Muscle of back (tissue), 13 donors: ENCODE results near the gene ICAM5. TPM values are rescaled to one million over a fixed set of nuclear protein-coding genes. Genes with fewer than 3 reads are reported as not detected.
"Not testable (repeated sequence)": the region's sequence is repeated elsewhere in the genome, so short reads cannot be mapped to it uniquely, and the experiment has no call there.

Experiments
- DNase-seq, 3 donors: peaks; one replicate each; pipeline versions ENCODE4 v3.0.0 to v3.0.0-alpha.2; 2013
- long read RNA-seq, 9 donors: transcript quantifications; one replicate each; lab custom pipeline, GENCODE V29; 2026
- polyA plus RNA-seq, 10 donors: library from polyadenylated mRNA; unstranded; fragments of 120-200 nt; gene quantifications; one replicate each; pipeline ENCODE4 v1.2.1, GENCODE V29; 2013; ENCODE audit not compliant: insufficient read length in 10 of 10

The ICAM5 gene
- polyA plus RNA-seq, result under 1 TPM in 9 of 10 donors, not detected in 1; 0.07 to 0.28 (median 0.15) TPM
- long read RNA-seq, donor 1, result 0 reads
- long read RNA-seq, donor 2, result 0 reads
- long read RNA-seq, donor 3, result 0 reads
- long read RNA-seq, donor 4, result 0 reads
- long read RNA-seq, donor 5, result 0 reads
- long read RNA-seq, donor 6, result 0 reads
- long read RNA-seq, donor 7, result 0 reads
- long read RNA-seq, donor 8, result 0 reads
- long read RNA-seq, donor 9, result 0 reads

GRCh38 chr19:10289836-10290356, at the start of gene ICAM5:
TSS of gene ICAM5 (plus strand) at chr19:10289952. CDS start at chr19:10290044, 92 bp downstream.
- DNase-seq, result no peak

- not testable (repeated sequence) for DNase-seq
These were observed 47.8 kb upstream of the ICAM5 start for GRCh38 chr19:10241826-10242449.

- no peak for DNase-seq
These were observed 46.1 kb upstream of the ICAM5 start for GRCh38 chr19:10243606-10244005.

- no peak for DNase-seq
These were observed 44.4 kb upstream of the ICAM5 start for GRCh38 chr19:10245189-10245939.

- no peak for DNase-seq
These were observed 43.2 kb upstream of the ICAM5 start for GRCh38 chr19:10246511-10246910.

- DNase-seq, result peak; percentile 98 to 100 (median 99)
These were observed 37.7 kb upstream of the ICAM5 start, which contains the start of gene MRPL4 for GRCh38 chr19:10251792-10252694. TSS of gene MRPL4 (plus strand) at chr19:10252214. CDS start at chr19:10252254, 40 bp downstream.

- DNase-seq, result no peak
These were observed 37.0 kb upstream of the ICAM5 start for GRCh38 chr19:10252707-10253106.

- no peak for DNase-seq
These were observed 35.5 kb upstream of the ICAM5 start for GRCh38 chr19:10254244-10254643.

GRCh38 chr19:10255358-10255757, 34.4 kb upstream of the ICAM5 start:
- DNase-seq, result no peak

- no peak for DNase-seq
These were observed 33.2 kb upstream of the ICAM5 start for GRCh38 chr19:10256551-10256950.

GRCh38 chr19:10256970-10257615, 32.7 kb upstream of the ICAM5 start:
- DNase-seq, result no peak

- DNase-seq, result no peak
These were observed 31.6 kb upstream of the ICAM5 start for GRCh38 chr19:10258080-10258710.

- peak; percentile 67 to 85 (median 81) for DNase-seq
These were observed 30.4 kb upstream of the ICAM5 start for GRCh38 chr19:10259162-10259905.

GRCh38 chr19:10260141-10260584, 29.6 kb upstream of the ICAM5 start:
- DNase-seq, result no peak

- no peak for DNase-seq
These were observed 27.0 kb upstream of the ICAM5 start for GRCh38 chr19:10262771-10263170.

- DNase-seq, result no peak
These were observed 23.0 kb upstream of the ICAM5 start for GRCh38 chr19:10266706-10267105.

- no peak for DNase-seq
These were observed 21.7 kb upstream of the ICAM5 start for GRCh38 chr19:10268071-10268470.

- peak in 2 of 3 donors; percentile 81 to 89 for DNase-seq
These were observed 20.2 kb upstream of the ICAM5 start for GRCh38 chr19:10269333-10270179.
